NB4 (cell line): Measurements from ENCODE around the gene MADD.

Source experiments
- DNase-seq: peaks from one replicate; pipeline ENCODE4 v3.0.0; 2010; ENCODE audit warnings: low read depth
- H3K4me3 ChIP-seq: one replicate; pipeline ENCODE4 v1.5.1; 2011; ENCODE audit warnings: mild to moderate bottlenecking, low read depth, low read length, moderate library complexity
- MAX ChIP-seq: IDR thresholded peaks from 2 replicates; pipeline ENCODE4 v1.6.1; 2011; ENCODE audit warnings: low read depth, low read length
- MYC ChIP-seq: IDR thresholded peaks from 2 replicates; pipeline ENCODE4 v1.6.1; 2011; ENCODE audit warnings: low read depth, low read length
- POLR2A ChIP-seq: IDR thresholded peaks from 2 replicates; pipeline ENCODE4 v1.6.1; 2011; ENCODE audit warnings: mild to moderate bottlenecking; ENCODE audit not compliant: insufficient read length; ENCODE audit errors: extremely low read depth
- TF ChIP-seq, protein P1 (sequence below): IDR thresholded peaks from one replicate; pipeline ENCODE4 v1.5.1; 2012; ENCODE audit warnings: low read depth, low read length

The MADD gene

DNA sequence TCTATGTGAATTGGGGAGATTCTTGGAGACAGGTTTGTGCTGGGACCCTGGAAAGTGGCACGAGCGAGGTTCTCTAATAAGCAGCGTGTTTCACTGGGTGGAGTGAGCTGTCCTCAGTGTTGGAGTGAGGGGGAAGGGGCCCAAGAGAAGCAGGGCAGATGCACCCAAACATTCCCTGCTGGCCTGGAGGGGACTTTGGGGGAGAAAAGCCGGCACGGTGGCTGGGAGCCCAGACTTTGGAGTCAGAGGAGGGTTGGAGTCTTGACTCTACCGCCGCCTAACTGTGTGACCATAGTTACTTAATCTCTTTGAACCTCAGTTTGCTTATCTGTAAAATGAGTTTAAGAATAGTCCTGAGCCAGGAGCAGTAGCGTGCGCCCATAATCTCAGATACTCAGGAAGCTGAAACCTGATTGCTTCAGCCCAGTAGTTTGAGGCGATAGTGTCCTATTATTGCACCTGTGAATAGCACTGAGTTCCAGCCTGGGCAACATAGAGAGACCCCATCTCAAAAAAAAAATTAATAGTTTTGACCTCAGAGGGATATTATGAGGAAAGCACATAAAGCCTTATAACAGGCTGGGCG is 11.5 kb upstream of the MADD start:
- TF ChIP-seq MYC (no peak), POLR2A (no peak), MAX (no peak)
- TF ChIP-seq, protein P1, sequence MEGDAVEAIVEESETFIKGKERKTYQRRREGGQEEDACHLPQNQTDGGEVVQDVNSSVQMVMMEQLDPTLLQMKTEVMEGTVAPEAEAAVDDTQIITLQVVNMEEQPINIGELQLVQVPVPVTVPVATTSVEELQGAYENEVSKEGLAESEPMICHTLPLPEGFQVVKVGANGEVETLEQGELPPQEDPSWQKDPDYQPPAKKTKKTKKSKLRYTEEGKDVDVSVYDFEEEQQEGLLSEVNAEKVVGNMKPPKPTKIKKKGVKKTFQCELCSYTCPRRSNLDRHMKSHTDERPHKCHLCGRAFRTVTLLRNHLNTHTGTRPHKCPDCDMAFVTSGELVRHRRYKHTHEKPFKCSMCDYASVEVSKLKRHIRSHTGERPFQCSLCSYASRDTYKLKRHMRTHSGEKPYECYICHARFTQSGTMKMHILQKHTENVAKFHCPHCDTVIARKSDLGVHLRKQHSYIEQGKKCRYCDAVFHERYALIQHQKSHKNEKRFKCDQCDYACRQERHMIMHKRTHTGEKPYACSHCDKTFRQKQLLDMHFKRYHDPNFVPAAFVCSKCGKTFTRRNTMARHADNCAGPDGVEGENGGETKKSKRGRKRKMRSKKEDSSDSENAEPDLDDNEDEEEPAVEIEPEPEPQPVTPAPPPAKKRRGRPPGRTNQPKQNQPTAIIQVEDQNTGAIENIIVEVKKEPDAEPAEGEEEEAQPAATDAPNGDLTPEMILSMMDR, result no peak
- peak overlapping the region; percentile 49 for H3K4me3 ChIP-seq
- no peak for DNase-seq

- peak; percentile 61 for DNase-seq
- H3K4me3 ChIP-seq, result no peak overlapping the region
- TF ChIP-seq MAX, result no peak
- TF ChIP-seq, protein P1, result peak; percentile 63
- TF ChIP-seq MYC, result no peak
- no peak for TF ChIP-seq POLR2A
Observed at GRCh38 chr11:47259232-47259977, 10.5 kb upstream of the MADD start.

DNA sequence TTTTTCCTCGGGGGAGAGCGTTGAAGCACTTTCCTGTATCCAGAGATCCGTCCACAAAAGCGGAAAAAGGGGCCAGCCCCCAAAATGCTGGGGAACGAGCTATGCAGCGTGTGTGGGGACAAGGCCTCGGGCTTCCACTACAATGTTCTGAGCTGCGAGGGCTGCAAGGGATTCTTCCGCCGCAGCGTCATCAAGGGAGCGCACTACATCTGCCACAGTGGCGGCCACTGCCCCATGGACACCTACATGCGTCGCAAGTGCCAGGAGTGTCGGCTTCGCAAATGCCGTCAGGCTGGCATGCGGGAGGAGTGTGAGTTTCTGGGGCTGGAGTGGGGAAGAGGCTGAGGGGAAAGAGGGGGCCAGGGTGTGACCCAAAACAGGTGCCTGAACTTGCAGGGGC is 9.6 kb upstream of the MADD start:
- no peak overlapping the region for H3K4me3 ChIP-seq
- no peak for DNase-seq
- TF ChIP-seq MAX (no peak), MYC (no peak), POLR2A (no peak)
- TF ChIP-seq, protein P1, result no peak

- TF ChIP-seq MAX (no peak), POLR2A (no peak), MYC (no peak)
- TF ChIP-seq, protein P1, result no peak
- no peak overlapping the region for H3K4me3 ChIP-seq
- no peak for DNase-seq
Observed at GRCh38 chr11:47261291-47261800, 8.6 kb upstream of the MADD start.

GRCh38 chr11:47264119-47264518 is 5.8 kb upstream of the MADD start:
- no peak for DNase-seq
- no peak for TF ChIP-seq POLR2A
- TF ChIP-seq, protein P1, result no peak
- no peak for TF ChIP-seq MAX
- TF ChIP-seq MYC, result no peak
- H3K4me3 ChIP-seq, result no peak overlapping the region
